GM23338 (cell line): ENCODE measurements around the gene PCDHGA11. TPM values are rescaled to one million over a fixed set of nuclear protein-coding genes. Genes with fewer than 3 reads are reported as not detected.
A peak's percentile ranks its signal among the peaks of the same experiment; 100 is the strongest.

Experiments
- ATAC-seq: fragments of 200-7000 bp; cut with Tn5 transposase; 3 replicates; pipeline ENCODE4 v1.9.1; 2020
- DNase-seq: peaks from one replicate; pipeline ENCODE4 v3.0.0-alpha.2; 2015; ENCODE audit warnings: low spot score
- H2AFZ ChIP-seq: fragments of 200-600 bp; sonication (generic); 2 replicates; pipeline ENCODE4 v1.8.0; 2016; ENCODE audit warnings: antibody characterized with exemption, mild to moderate bottlenecking, moderate library complexity
- H3F3A ChIP-seq: fragments of 200-600 bp; sonication (generic); replicated peaks from 2 replicates; pipeline ENCODE4 v1.8.0; 2017; ENCODE audit warnings: antibody characterized with exemption, mixed run types, low read depth
- H3K27ac ChIP-seq: fragments of 200-600 bp; sonication (generic); 2 replicates; pipeline ENCODE4 v1.6.1; 2016; ENCODE audit warnings: low read depth
- H3K27me3 ChIP-seq: fragments of 200-600 bp; sonication (generic); 2 replicates; pipeline ENCODE4 v1.8.0; 2016; ENCODE audit warnings: mild to moderate bottlenecking, mixed run types, moderate library complexity; ENCODE audit not compliant: insufficient read depth
- H3K36me3 ChIP-seq: fragments of 200-600 bp; sonication (generic); 2 replicates; pipeline ENCODE4 v1.8.0; 2016; ENCODE audit warnings: mild to moderate bottlenecking; ENCODE audit not compliant: insufficient read depth
- H3K4me1 ChIP-seq: fragments of 200-600 bp; sonication (generic); 2 replicates; pipeline ENCODE4 v1.8.0; 2016; ENCODE audit warnings: mild to moderate bottlenecking, moderate library complexity; ENCODE audit not compliant: insufficient read depth
- H3K4me2 ChIP-seq: fragments of 200-600 bp; sonication (generic); 2 replicates; pipeline ENCODE4 v1.7.1; 2017; ENCODE audit warnings: mixed run types
- H3K4me3 ChIP-seq: fragments of 200-600 bp; sonication (generic); 2 replicates; pipeline ENCODE4 v1.6.1; 2016; ENCODE audit warnings: mixed run types
- H3K79me2 ChIP-seq: fragments of 200-600 bp; sonication (generic); replicated peaks from 2 replicates; pipeline ENCODE4 v1.8.0; 2017; ENCODE audit warnings: mild to moderate bottlenecking; ENCODE audit not compliant: insufficient read depth
- H3K9me2 ChIP-seq: fragments of 200-600 bp; sonication (generic); 2 replicates; pipeline ENCODE4 v1.8.0; 2017; ENCODE audit not compliant: insufficient read depth
- H4K20me1 ChIP-seq: fragments of 200-600 bp; sonication (generic); replicated peaks from 2 replicates; pipeline ENCODE4 v1.8.0; 2017; ENCODE audit warnings: mild to moderate bottlenecking; ENCODE audit not compliant: insufficient read depth
- H3K27ac Mint-ChIP-seq: 2 replicates; pipeline ENCODE4 v1.8.0; 2020; ENCODE audit warnings: inconsistent platforms, mild to moderate bottlenecking, moderate library complexity, mixed read lengths
- H3K27me3 Mint-ChIP-seq: 3 replicates; pipeline ENCODE4 v1.8.0; 2022; ENCODE audit warnings: low read depth, mild to moderate bottlenecking, moderate library complexity, mixed read lengths, inconsistent platforms; ENCODE audit not compliant: insufficient read depth, poor library complexity
- H3K36me3 Mint-ChIP-seq: 3 replicates; pipeline ENCODE4 v1.8.0; 2021; ENCODE audit warnings: low read depth, mild to moderate bottlenecking, inconsistent platforms, moderate library complexity, mixed read lengths
- H3K4me1 Mint-ChIP-seq: 3 replicates; pipeline ENCODE4 v1.8.0; 2020; ENCODE audit warnings: mild to moderate bottlenecking, inconsistent platforms, mixed read lengths
- H3K4me3 Mint-ChIP-seq: 3 replicates; pipeline ENCODE4 v1.8.0; 2021; ENCODE audit warnings: moderate library complexity, mild to moderate bottlenecking, inconsistent platforms, mixed read lengths
- H3K9me3 Mint-ChIP-seq: 3 replicates; pipeline ENCODE4 v1.8.0; 2020; ENCODE audit warnings: moderate library complexity, mild to moderate bottlenecking, inconsistent platforms, mixed read lengths
- CREB1 ChIP-seq: fragments of 250-450 bp; sonication (Bioruptor Pico); IDR thresholded peaks from 2 replicates; pipeline ENCODE4 v1.5.0; 2020; ENCODE audit warnings: low read depth, mild to moderate bottlenecking, moderate library complexity
- ETS1 ChIP-seq: IDR thresholded peaks from 2 replicates; pipeline ENCODE4 v1.6.1; 2016; ENCODE audit warnings: antibody characterized with exemption
- EZH2 ChIP-seq: fragments of 200-600 bp; sonication (generic); IDR thresholded peaks from one replicate; pipeline ENCODE4 v1.8.0; 2017; ENCODE audit warnings: antibody characterized with exemption, mild to moderate bottlenecking, low read depth; ENCODE audit not compliant: unreplicated experiment
- EZH2phosphoT487 ChIP-seq: fragments of 200-600 bp; sonication (generic); IDR thresholded peaks from one replicate; pipeline ENCODE4 v1.8.1; 2018; ENCODE audit warnings: antibody characterized with exemption; ENCODE audit not compliant: unreplicated experiment
- JUNB ChIP-seq: IDR thresholded peaks from one replicate; pipeline ENCODE4 v1.6.1; 2016; ENCODE audit warnings: antibody characterized with exemption; ENCODE audit not compliant: unreplicated experiment
- NANOG ChIP-seq: IDR thresholded peaks from 2 replicates; pipeline ENCODE4 v1.6.1; 2016; ENCODE audit warnings: antibody characterized with exemption, borderline replicate concordance
- POLR2AphosphoS5 ChIP-seq: IDR thresholded peaks from 2 replicates; pipeline ENCODE4 v1.6.1; 2016; ENCODE audit warnings: antibody characterized with exemption, low read depth
- REST ChIP-seq: IDR thresholded peaks from one replicate; pipeline ENCODE4 v1.6.1; 2018; ENCODE audit warnings: antibody characterized with exemption; ENCODE audit not compliant: unreplicated experiment
- STAT1 ChIP-seq: IDR thresholded peaks from one replicate; pipeline ENCODE4 v1.6.1; 2016; ENCODE audit warnings: antibody characterized with exemption; ENCODE audit not compliant: unreplicated experiment
- ZNF331 ChIP-seq: fragments of 250-450 bp; sonication (Bioruptor Pico); IDR thresholded peaks from 2 replicates; pipeline ENCODE4 v1.5.0; 2020; ENCODE audit warnings: low read depth, mild to moderate bottlenecking, moderate library complexity
- ZNF462 ChIP-seq: fragments of 250-450 bp; sonication (Bioruptor Pico); IDR thresholded peaks from 2 replicates; pipeline ENCODE4 v1.5.0; 2020; ENCODE audit warnings: mild to moderate bottlenecking, moderate library complexity
- polyA plus RNA-seq: library from polyadenylated mRNA; unstranded; fragments of >200 nt; fragmentation: Nextera tagmentation; extraction: Ambion mirVana; gene quantifications from 2 replicates; pipeline ENCODE4 v1.2.1, GENCODE V29; 2016
- total RNA-seq: library from RNA; depleted of rRNA; stranded (reverse); fragments of >200 nt; shearing (Covaris generic); gene quantifications from 2 replicates; pipeline ENCODE4 v1.2.3, GENCODE V29; 2014
- TF ChIP-seq, protein P1 (sequence below), 2 experiments: fragments of 200-600 bp in 1 of 2; sonication (generic) in 1 of 2; conservative IDR thresholded peaks; 2 replicates each; pipeline versions ENCODE4 v1.5.1 to v1.6.1; 2016 to 2017; ENCODE audit warnings: antibody characterized with exemption in 2 of 2, low read depth in 2 of 2, mild to moderate bottlenecking in 2 of 2, moderate library complexity in 1 of 2

The PCDHGA11 gene
- total and polyA plus RNA-seq, 2 experiments from 2014 or later = 3.0 to 10.7 TPM

- peaks cover 20% of the 10 kb centered on the region for H3K27me3 ChIP-seq
- no peak overlapping the region for H3K4me3 ChIP-seq
- peak overlapping the region; percentile 85; the same call in 2 of the 3 replicates for H3K4me3 Mint-ChIP-seq
- no peak overlapping the region for H3K4me2 ChIP-seq
- no peak overlapping the region for H3K27ac Mint-ChIP-seq
- H3K9me3 Mint-ChIP-seq = peaks cover 77% of the 10 kb centered on the region
- H4K20me1 ChIP-seq = no peaks in the 10 kb centered on the region
- H3K36me3 ChIP-seq = no peaks in the 10 kb centered on the region
- H2AFZ ChIP-seq = no peak overlapping the region
- no peaks in the 10 kb centered on the region; the same call in 1 of the 2 replicates for H3K79me2 ChIP-seq
- H3K9me2 ChIP-seq = no peaks in the 10 kb centered on the region
- H3K27me3 Mint-ChIP-seq = peaks cover 35% of the 10 kb centered on the region
- H3K4me1 Mint-ChIP-seq = peaks cover 13% of the 10 kb centered on the region
- H3F3A ChIP-seq = no peaks in the 10 kb centered on the region
- H3K27ac ChIP-seq = no peak overlapping the region
- TF ChIP-seq ETS1 = no peak
- TF ChIP-seq ZNF462 (CRISPR knock-in tag) = no peak
- TF ChIP-seq STAT1 = no peak
- no peak for TF ChIP-seq EZH2phosphoT487
- TF ChIP-seq, protein P1, sequence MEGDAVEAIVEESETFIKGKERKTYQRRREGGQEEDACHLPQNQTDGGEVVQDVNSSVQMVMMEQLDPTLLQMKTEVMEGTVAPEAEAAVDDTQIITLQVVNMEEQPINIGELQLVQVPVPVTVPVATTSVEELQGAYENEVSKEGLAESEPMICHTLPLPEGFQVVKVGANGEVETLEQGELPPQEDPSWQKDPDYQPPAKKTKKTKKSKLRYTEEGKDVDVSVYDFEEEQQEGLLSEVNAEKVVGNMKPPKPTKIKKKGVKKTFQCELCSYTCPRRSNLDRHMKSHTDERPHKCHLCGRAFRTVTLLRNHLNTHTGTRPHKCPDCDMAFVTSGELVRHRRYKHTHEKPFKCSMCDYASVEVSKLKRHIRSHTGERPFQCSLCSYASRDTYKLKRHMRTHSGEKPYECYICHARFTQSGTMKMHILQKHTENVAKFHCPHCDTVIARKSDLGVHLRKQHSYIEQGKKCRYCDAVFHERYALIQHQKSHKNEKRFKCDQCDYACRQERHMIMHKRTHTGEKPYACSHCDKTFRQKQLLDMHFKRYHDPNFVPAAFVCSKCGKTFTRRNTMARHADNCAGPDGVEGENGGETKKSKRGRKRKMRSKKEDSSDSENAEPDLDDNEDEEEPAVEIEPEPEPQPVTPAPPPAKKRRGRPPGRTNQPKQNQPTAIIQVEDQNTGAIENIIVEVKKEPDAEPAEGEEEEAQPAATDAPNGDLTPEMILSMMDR (conservative IDR thresholded peaks at IDR 0.05; ENCODE audit: low read depth in 2 of 2) = no peak
- no peak for TF ChIP-seq CREB1
- no peak for TF ChIP-seq JUNB
- TF ChIP-seq NANOG = no peak
- no peak for TF ChIP-seq EZH2
- no peak for TF ChIP-seq ZNF331 (CRISPR knock-in tag)
- no peak for TF ChIP-seq REST
- TF ChIP-seq POLR2AphosphoS5 = no peak
- DNase-seq = no peak
- no peaks in the 10 kb centered on the region for H3K4me1 ChIP-seq
- ATAC-seq = no peak
- H3K36me3 Mint-ChIP-seq = peaks cover 78% of the 10 kb centered on the region
Measured at GRCh38 chr5:141419074-141419880, 1.6 kb upstream of the PCDHGA11 start.
